NCI-H82 treated with DMSO at 0.1 percent for 48 hours (cell line): ENCODE measurements around the gene OR10S1.
"Not testable (repeated sequence)": the region's sequence is repeated elsewhere in the genome, so short reads cannot be mapped to it uniquely, and the experiment has no call there.

Source experiments
- DNase-seq: peaks from one replicate; lab custom pipeline; 2025; ENCODE audit not compliant: unreplicated experiment; lab: John Stamatoyannopoulos, UW

Gene OR10S1, protein sequence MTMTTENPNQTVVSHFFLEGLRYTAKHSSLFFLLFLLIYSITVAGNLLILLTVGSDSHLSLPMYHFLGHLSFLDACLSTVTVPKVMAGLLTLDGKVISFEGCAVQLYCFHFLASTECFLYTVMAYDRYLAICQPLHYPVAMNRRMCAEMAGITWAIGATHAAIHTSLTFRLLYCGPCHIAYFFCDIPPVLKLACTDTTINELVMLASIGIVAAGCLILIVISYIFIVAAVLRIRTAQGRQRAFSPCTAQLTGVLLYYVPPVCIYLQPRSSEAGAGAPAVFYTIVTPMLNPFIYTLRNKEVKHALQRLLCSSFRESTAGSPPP

DNA sequence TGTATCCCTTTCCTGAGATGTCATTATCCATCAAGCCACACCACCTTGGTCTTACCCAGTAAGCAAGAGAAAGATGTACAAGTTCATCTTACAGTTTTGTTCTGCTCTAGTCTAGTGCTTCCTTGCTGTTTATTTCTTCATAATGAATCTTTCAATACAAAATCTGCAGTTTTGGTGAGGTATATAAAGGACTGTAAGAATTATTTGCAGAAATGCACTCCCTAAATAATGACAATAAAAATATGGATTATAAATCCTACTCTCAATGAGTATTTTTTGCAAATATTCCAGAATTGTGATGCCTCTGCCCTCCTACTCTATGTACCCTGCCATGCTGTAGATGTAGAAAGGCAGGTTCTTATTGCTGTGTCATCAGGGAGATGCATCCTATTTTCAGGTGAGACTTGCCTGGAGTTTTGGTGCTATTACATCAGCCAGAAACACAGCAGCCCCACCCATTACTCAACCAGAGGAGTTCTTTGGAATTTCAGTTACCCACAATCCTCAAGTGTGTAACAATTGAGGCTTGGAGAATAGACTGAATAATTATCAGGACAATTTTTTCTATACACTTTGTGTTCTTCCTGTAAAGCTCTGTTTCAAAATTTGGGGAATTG lies at the start of gene OR10S1:
OR10S1 (minus strand) TSS at position 51 of the 617 bp plus-strand sequence. CDS start 117 bp downstream, outside the sequence.
- DNase-seq = no peak

DNA sequence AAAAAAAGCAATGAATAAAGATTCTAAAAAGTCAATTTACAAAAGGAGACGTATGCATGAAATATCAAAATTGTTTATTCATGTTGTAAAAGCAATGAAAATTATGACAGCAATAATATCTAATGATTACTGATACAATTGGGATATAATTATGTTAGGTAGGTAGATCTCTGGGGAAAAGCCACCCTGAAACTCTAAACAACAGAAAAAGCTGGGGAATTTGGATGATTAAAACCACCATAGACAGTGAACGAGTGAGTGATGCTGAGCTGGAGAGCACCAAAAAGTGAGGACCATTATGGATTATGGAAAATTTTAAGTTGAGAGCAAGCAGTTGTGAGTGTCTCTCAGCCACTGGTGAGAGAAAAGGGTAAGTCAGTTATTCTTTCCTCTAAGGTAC lies 48.9 kb upstream of the OR10S1 start, which contains the start of gene OR10G8:
OR10G8 (plus strand) TSS at position 301 of the 400 bp plus-strand sequence. CDS start 2,825 bp downstream, outside the sequence.
- DNase-seq = no peak

DNA sequence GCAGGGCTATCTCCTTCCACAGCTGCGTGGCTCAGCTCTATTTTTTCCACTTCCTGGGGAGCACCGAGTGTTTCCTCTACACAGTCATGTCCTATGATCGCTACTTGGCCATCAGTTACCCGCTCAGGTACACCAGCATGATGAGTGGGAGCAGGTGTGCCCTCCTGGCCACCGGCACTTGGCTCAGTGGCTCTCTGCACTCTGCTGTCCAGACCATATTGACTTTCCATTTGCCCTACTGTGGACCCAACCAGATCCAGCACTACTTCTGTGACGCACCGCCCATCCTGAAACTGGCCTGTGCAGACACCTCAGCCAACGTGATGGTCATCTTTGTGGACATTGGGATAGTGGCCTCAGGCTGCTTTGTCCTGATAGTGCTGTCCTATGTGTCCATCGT lies 38.3 kb upstream of the OR10S1 start:
- not testable (repeated sequence) for DNase-seq

DNA sequence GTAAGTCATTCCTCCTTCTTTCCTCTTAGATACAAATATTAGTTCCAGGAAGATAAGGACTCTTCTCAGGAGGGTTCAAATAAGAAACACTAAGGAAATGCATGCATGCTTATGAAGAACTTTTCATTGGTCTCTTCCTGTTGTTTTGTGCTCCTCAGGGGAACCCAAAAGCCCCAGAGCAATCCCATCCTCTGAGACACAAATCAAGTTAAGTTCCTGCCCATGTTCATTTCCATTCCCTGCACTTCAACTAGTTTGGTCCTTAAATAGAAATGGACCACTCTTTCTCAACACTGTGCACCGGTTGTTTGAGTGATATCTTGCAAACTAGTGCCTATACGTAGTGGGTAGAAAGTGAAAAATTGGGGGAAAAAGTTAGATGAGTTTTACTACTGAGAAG lies 35.1 kb upstream of the OR10S1 start, which contains the start of gene OR10G4:
OR10G4 (plus strand) TSS at position 301 of the 400 bp plus-strand sequence. CDS start 2,578 bp downstream, outside the sequence.
- no peak for DNase-seq

DNA sequence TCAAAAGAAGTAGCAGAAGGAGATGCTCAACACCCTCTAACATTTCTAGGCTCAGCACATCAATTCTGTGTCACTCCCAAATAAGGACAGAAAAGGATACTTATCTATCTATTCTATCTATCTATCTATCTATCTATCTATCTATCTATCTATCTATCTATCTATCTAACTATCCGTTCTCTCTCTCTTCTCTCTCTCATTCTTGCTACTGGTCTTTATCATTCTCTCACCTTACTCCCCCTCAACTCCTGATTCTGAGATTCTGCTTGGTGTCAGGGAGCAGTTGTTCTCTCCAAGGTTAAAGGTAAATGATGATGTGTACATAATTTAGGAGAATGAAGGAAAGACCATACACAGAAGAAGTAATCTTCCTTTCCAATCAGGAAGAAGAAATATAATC lies 17.5 kb upstream of the OR10S1 start, which contains the start of gene OR10G6:
OR10G6 (minus strand) TSS at position 43 of the 400 bp plus-strand sequence; CDS start at position 43, 0 bp downstream.
- DNase-seq = no peak

DNA sequence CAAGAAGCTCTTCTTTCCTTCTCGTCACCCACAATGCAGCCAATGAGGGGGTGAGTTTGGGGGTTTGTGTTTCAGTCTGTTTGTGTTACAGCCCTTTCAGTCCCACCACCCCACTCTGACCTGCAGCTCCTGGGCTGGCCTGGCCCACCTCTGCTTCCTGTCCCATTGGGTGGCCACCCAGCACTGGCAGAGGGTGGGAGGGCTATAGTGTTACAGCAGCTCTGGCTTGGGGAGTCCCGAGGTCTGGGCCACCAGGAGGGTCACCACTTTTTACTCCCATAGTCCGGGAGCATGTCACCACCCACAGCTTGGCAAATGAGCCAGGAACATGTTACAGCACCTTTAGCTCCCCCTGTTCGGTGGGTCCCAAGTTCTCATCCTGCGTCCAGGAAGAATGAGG lies 1.7 kb upstream of the OR10S1 start:
- DNase-seq = no peak

DNA sequence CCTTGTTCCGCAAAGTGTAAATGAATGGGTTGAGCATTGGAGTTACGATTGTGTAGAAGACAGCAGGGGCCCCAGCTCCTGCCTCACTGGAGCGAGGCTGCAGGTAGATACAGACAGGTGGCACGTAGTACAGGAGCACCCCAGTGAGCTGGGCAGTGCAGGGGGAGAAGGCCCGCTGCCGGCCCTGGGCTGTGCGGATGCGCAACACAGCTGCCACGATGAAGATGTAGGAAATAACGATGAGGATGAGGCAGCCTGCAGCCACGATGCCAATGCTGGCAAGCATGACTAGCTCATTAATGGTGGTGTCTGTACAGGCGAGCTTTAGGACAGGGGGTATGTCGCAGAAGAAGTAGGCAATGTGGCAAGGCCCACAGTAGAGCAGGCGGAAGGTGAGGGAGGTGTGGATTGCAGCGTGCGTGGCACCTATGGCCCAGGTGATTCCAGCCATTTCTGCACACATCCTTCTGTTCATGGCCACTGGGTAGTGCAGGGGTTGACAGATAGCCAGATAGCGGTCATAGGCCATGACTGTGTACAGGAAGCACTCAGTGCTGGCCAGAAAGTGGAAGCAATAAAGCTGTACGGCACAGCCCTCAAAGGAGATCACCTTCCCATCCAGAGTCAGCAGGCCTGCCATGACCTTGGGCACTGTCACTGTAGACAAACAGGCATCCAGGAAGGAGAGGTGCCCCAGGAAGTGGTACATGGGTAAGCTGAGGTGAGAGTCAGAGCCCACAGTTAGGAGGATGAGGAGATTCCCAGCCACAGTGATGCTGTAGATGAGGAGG lies 616 bp downstream of the OR10S1 start:
- DNase-seq = no peak

DNA sequence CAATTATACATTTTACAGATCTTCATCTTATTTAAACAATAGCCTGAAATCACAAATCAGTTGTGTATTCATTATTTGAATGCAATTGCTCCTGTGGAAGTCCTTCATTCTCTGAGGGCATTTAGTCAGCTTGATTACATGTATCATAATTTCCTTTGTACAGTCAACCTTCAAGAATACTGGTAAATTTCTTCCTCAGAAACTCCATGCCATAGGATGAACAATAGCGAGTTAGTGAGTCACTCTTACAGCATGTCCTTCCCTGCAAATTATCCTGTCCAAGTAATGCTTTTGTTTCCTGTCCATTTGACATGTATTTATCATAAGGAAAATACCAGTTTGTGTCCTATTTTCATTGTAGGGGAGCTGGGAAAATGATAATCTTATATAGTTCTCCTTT lies 3.8 kb downstream of the OR10S1 start:
- no peak for DNase-seq

DNA sequence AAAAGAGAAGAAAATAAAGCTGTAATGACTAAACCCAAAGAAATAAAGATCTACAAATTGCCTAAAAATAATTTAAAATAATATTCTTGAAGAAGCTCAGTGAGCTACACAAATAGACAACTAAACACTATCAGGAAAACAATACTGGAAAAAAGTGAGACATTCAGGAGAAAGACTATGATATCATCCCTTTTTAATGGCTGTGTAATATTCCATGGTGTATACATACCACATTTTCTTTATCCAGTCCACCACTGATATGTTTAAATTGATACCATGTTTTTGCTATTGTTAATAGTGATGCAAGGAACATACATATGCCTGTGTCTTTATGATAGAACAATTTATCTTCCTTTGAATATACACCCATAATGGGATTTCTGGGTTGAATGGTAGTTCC lies 20.8 kb downstream of the OR10S1 start:
- no peak for DNase-seq

DNA sequence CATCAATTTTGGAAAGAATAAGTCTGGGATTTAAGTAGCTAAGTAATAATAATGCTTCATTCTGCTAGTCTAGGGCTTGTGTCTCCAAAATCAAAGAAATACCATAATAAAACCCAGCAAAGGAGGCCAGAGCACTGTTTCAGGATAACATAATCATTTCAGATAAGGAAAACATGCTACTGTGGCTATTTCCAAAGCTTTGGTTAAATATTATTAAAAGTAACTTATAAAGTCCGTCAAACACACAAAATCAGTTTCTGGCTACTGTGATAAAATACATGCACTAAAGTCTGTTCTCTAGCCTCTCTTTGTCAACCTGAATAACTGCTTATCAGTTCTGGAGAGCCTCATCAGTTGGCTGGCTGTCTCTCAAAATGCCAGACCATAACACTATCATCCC lies 32.4 kb downstream of the OR10S1 start:
- DNase-seq = no peak

DNA sequence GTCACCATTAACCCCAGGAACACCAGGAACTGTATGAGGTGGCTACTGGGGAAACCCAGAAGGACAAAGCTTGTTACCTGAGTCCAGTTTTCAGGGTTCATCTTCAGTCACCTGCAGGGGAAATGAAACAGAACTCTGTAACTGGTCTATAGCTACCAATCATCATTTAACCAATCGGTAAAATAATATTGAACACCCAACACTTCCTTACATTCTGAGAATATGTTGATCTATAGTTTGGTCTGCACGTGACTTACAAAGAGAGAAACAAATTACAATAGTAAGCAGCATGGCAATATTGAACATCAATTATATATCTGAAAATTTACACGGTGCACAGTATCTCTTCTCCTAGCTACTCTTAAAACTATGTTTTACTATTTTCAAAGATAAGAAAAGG lies 33.8 kb downstream of the OR10S1 start, which contains the start of gene OR6T1:
OR6T1 (minus strand) TSS at position 101 of the 400 bp plus-strand sequence; CDS start at position 101, 0 bp downstream.
- no peak for DNase-seq

DNA sequence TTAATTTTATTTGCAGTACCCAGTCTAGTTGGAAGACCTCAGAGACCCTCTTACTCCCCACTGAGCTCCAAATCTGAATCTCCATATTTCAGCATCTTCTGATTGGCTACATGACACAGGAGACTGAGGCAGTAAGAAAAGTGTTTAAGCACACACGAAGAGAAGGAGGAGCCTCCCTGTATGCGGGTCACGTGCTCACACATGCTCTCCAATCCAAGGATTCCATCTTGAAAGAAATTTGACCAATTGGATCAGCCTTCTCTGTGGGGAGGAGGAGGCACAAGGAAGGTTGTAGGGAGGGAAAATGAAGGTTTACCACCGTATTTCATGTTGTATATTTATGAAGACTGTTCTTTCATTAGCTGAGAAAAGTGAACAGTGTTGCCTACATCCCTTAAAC lies 35.2 kb downstream of the OR10S1 start:
- no peak for DNase-seq

DNA sequence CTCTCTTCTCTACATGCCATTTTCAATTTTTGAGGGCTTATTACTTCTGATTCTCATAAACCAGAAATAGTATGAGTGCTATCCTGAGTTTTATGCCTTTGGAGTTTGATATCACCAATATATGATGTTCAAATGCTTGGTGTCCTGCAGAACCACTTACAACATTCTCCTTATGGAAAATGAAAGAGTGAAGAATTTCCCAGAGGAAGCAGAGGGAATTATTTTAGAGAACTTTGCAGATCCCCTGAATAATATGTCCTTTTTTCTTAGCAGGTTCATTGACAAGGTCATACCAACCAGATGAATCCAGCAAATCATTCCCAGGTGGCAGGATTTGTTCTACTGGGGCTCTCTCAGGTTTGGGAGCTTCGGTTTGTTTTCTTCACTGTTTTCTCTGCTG lies 38.3 kb downstream of the OR10S1 start, which contains the start of gene OR4D5:
OR4D5 (plus strand) TSS at position 301 of the 400 bp plus-strand sequence; CDS start at position 301, 0 bp downstream.
- no peak for DNase-seq
